CD14-positive monocyte (primary cell): Measurements from ENCODE around the gene KLC1. TPM values are rescaled to one million over a fixed set of nuclear protein-coding genes. Genes with fewer than 3 reads are reported as not detected.

Experiments
- DNase-seq, 3 donors: peaks; one replicate each; pipeline ENCODE4 v3.0.0-alpha.2; 2011 to 2022
- H2AFZ ChIP-seq: 2 replicates; pipeline ENCODE4 v1.6.0; 2012; ENCODE audit warnings: mild to moderate bottlenecking, low read depth, low read length, inconsistent platforms; ENCODE audit not compliant: insufficient read depth, poor library complexity, severe bottlenecking
- H3K27ac ChIP-seq, 2 donors: 1 replicate in 1 of 2; 2 replicates in 1 of 2; pipeline ENCODE4 v1.5.1; 2012 to 2013; ENCODE audit warnings: low read length in 2 of 2, control low read depth in 1 of 2, inconsistent platforms in 1 of 2, low read depth in 1 of 2, mild to moderate bottlenecking in 1 of 2
- H3K27me3 ChIP-seq, 2 donors: one replicate each; pipeline versions ENCODE4 v1.6.0 to v1.6.1; 2011 to 2013; ENCODE audit warnings: low read length in 2 of 2; ENCODE audit not compliant: control insufficient read depth in 2 of 2, insufficient read depth in 2 of 2
- H3K36me3 ChIP-seq, 2 donors: replicated peaks in 1 of 2; 1 replicate in 1 of 2; 2 replicates in 1 of 2; pipeline versions ENCODE4 v1.5.1 to v1.6.1; 2012 to 2013; ENCODE audit warnings: low read length in 2 of 2, control low read depth in 1 of 2, inconsistent platforms in 1 of 2, mild to moderate bottlenecking in 1 of 2; ENCODE audit not compliant: insufficient read depth in 2 of 2, control insufficient read depth in 1 of 2
- H3K4me1 ChIP-seq, 2 donors: 1 replicate in 1 of 2; 2 replicates in 1 of 2; pipeline versions ENCODE4 v1.5.1 to v1.6.1; 2012 to 2013; ENCODE audit warnings: low read length in 2 of 2, control low read depth in 1 of 2, inconsistent platforms in 1 of 2, mild to moderate bottlenecking in 1 of 2, moderate library complexity in 1 of 2; ENCODE audit not compliant: insufficient read depth in 2 of 2, control insufficient read depth in 1 of 2
- H3K4me2 ChIP-seq: replicated peaks from 2 replicates; pipeline ENCODE3; 2012; ENCODE audit warnings: low read length, moderate library complexity, mild to moderate bottlenecking; ENCODE audit not compliant: poor library complexity, severe bottlenecking; ENCODE audit errors: extremely low read depth
- H3K4me3 ChIP-seq, 3 experiments: fragments of 200-600 bp in 1 of 3; sonication (generic) in 1 of 3; replicated peaks in 1 of 3; 1 replicate in 2 of 3; 2 replicates in 1 of 3; pipeline ENCODE4 v1.5.1; 2011 to 2013; ENCODE audit warnings: low read length in 3 of 3, mild to moderate bottlenecking in 3 of 3, control low read depth in 2 of 3, low read depth in 2 of 3, inconsistent platforms in 1 of 3, moderate library complexity in 1 of 3
- H3K79me2 ChIP-seq: 2 replicates; pipeline ENCODE4 v1.6.0; 2012; ENCODE audit warnings: mild to moderate bottlenecking, control low read depth, inconsistent platforms, low read length, moderate library complexity; ENCODE audit not compliant: insufficient read depth
- H3K9ac ChIP-seq: 2 replicates; pipeline ENCODE4 v1.6.0; 2017; ENCODE audit warnings: low read length, mild to moderate bottlenecking; ENCODE audit not compliant: insufficient read depth, poor library complexity, severe bottlenecking
- H3K9me3 ChIP-seq, 2 donors: replicated peaks in 1 of 2; 1 replicate in 1 of 2; 2 replicates in 1 of 2; pipeline versions ENCODE4 v1.5.1 to v1.6.1; 2012 to 2013; ENCODE audit warnings: low read length in 2 of 2, control low read depth in 1 of 2; ENCODE audit not compliant: control insufficient read depth in 1 of 2, insufficient read depth in 1 of 2
- H4K20me1 ChIP-seq: 2 replicates; pipeline ENCODE4 v1.6.0; 2012; ENCODE audit warnings: mild to moderate bottlenecking, low read length, control low read depth, moderate library complexity; ENCODE audit not compliant: insufficient read depth
- H3K27ac Mint-ChIP-seq, 7 donors: one replicate each; pipeline ENCODE4 v1.8.0; 2020; ENCODE audit warnings: mild to moderate bottlenecking in 7 of 7, mixed read lengths in 7 of 7, moderate library complexity in 6 of 7, inconsistent platforms in 2 of 7
- H3K27me3 Mint-ChIP-seq, 3 donors: one replicate each; pipeline ENCODE4 v1.8.0; 2021 to 2022; ENCODE audit warnings: low read depth in 3 of 3, mild to moderate bottlenecking in 3 of 3, mixed read lengths in 3 of 3, moderate library complexity in 3 of 3, inconsistent platforms in 1 of 3
- H3K36me3 Mint-ChIP-seq, 2 donors: one replicate each; pipeline ENCODE4 v1.8.0; 2020; ENCODE audit warnings: mixed read lengths in 2 of 2, inconsistent platforms in 1 of 2, mild to moderate bottlenecking in 1 of 2
- H3K4me1 Mint-ChIP-seq: one replicate; pipeline ENCODE4 v1.8.0; 2020; ENCODE audit warnings: mild to moderate bottlenecking, mixed read lengths
- H3K4me3 Mint-ChIP-seq, 2 donors: one replicate each; pipeline ENCODE4 v1.8.0; 2020; ENCODE audit warnings: mild to moderate bottlenecking in 2 of 2, mixed read lengths in 2 of 2, moderate library complexity in 1 of 2
- H3K9me3 Mint-ChIP-seq, 7 donors: one replicate each; pipeline ENCODE4 v1.8.0; 2020 to 2022; ENCODE audit warnings: mixed read lengths in 7 of 7, mild to moderate bottlenecking in 6 of 7, moderate library complexity in 6 of 7, inconsistent platforms in 2 of 7
- WGBS: methylation state at CpG from one replicate; pipeline ENCODE4 v1.1.5; 2013; ENCODE audit warnings: missing lambda C conversion rate; ENCODE audit not compliant: insufficient coverage; 5-methylcytosine and 5-hydroxymethylcytosine counted together
- intact Hi-C, 2 donors: fragments of 100-400 bp; cut with micrococcal nuclease; formaldehyde crosslinking; loops; one replicate each; pipeline versions ENCODE4 v1.15.0 to v1.15.1; 2023
- polyA plus RNA-seq, 3 donors: library from polyadenylated mRNA; depleted of rRNA in 1 of 3; unstranded in 2 of 3; stranded (reverse) in 1 of 3; fragments of 300-500 nt in 2 of 3; fragments of >200 nt in 1 of 3; fragmentation: Illumina TruSeq in 2 of 3; gene quantifications; 1 replicate in 2 of 3; 2 replicates in 1 of 3; pipeline ENCODE4 v1.2.3, GENCODE V29; 2012 to 2021
- TF ChIP-seq, protein P1 (sequence below): fragments of 200-600 bp; IDR thresholded peaks from one replicate; pipeline ENCODE4 v1.8.0; 2022; ENCODE audit warnings: antibody characterized with exemption, mild to moderate bottlenecking

KLC1 gene
- polyA plus RNA-seq, 3 donors: 41.5 to 108 (median 46.6) TPM

DNA sequence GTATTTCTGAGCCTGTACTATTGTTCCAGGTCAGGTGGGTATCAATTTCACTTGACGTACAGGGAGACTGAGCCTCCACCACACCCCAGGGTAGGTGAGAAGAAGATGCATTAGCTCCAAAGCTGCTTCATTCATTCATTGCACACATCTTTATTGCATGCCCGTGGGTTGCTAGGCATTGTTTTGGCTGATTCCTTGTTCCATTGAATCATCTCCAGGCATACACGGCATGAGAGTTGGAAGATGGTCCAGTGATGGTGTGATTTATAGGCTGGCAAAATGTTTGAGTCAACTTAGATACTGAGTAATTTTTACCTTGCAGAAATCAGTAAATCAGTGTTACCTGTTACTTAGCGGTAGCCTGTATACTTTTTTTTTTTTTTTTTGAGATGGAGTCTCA, 21.2 kb downstream of the KLC1 start:
- H3K36me3 Mint-ChIP-seq: peaks cover 23 to 26% of the 10 kb centered on the region in 2 donors
- Histone ChIP-seq H3K9me3 (no peaks in the 10 kb centered on the region), H2AFZ (no peak overlapping the region), H3K36me3 (peaks cover 15 to 36% of the 10 kb centered on the region in 2 donors), H3K9ac (no peak overlapping the region), H3K4me2 (no peak overlapping the region), H3K27ac (no peak overlapping the region), H4K20me1 (peaks cover 100% of the 10 kb centered on the region), H3K4me3 (no peak overlapping the region), H3K27me3 (no peaks in the 10 kb centered on the region), H3K79me2 (peaks cover 94% of the 10 kb centered on the region), H3K4me1 (no peaks in the 10 kb centered on the region)
- intact Hi-C loops: no loop called here
- peaks cover 6% of the 10 kb centered on the region for H3K4me1 Mint-ChIP-seq
- TF ChIP-seq, protein P1, sequence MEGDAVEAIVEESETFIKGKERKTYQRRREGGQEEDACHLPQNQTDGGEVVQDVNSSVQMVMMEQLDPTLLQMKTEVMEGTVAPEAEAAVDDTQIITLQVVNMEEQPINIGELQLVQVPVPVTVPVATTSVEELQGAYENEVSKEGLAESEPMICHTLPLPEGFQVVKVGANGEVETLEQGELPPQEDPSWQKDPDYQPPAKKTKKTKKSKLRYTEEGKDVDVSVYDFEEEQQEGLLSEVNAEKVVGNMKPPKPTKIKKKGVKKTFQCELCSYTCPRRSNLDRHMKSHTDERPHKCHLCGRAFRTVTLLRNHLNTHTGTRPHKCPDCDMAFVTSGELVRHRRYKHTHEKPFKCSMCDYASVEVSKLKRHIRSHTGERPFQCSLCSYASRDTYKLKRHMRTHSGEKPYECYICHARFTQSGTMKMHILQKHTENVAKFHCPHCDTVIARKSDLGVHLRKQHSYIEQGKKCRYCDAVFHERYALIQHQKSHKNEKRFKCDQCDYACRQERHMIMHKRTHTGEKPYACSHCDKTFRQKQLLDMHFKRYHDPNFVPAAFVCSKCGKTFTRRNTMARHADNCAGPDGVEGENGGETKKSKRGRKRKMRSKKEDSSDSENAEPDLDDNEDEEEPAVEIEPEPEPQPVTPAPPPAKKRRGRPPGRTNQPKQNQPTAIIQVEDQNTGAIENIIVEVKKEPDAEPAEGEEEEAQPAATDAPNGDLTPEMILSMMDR: no peak
- H3K9me3 Mint-ChIP-seq: no peaks in the 10 kb centered on the region
- H3K27me3 Mint-ChIP-seq: no peaks in the 10 kb centered on the region
- no peak overlapping the region for H3K4me3 Mint-ChIP-seq
- H3K27ac Mint-ChIP-seq: peak overlapping the region in 1 of 7 donors; percentile 41
- DNase-seq: no peak
- no CpG with 5 or more reads among the region's 4 CpGs for WGBS

DNA sequence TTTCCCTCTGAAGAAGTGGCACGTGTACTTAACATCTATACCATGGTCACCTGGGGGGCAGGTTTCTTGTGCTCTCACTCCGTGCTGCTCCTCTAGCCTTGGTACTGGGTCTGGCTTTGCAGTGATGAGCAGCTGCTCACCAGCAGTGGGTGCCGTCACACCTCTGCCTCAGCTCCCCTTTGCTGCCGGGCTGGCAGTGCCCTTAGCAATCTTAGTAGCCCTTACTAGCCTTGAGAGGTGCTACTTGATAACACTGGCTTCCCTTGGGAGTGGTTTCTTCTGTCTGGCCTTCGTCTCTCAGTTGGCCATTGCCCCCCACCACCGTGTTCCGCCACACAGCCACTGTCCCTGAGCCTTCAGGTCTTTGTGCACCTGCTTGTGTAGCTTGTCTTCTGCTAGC, 22.6 kb downstream of the KLC1 start:
- peaks cover 81% of the 10 kb centered on the region for H3K79me2 ChIP-seq
- H3K9me3 ChIP-seq: no peaks in the 10 kb centered on the region
- TF ChIP-seq, protein P1: no peak
- H3K4me3 Mint-ChIP-seq: no peak overlapping the region
- H3K27ac ChIP-seq: no peak overlapping the region
- no peak overlapping the region for H2AFZ ChIP-seq
- no peak overlapping the region for H3K4me3 ChIP-seq
- no peak overlapping the region for H3K27ac Mint-ChIP-seq
- WGBS: 94% methylated on average over 5 of the region's 7 CpGs
- no peak overlapping the region for H3K4me2 ChIP-seq
- peaks cover 12 to 13% of the 10 kb centered on the region in 2 donors for H3K4me1 ChIP-seq
- peaks cover 31 to 33% of the 10 kb centered on the region in 2 donors for H3K36me3 Mint-ChIP-seq
- no peaks in the 10 kb centered on the region for H3K9me3 Mint-ChIP-seq
- H3K27me3 Mint-ChIP-seq: no peaks in the 10 kb centered on the region
- no peak for DNase-seq
- intact Hi-C loops: no loop called here
- no peak overlapping the region for H3K9ac ChIP-seq
- H3K27me3 ChIP-seq: no peaks in the 10 kb centered on the region
- H3K4me1 Mint-ChIP-seq: peaks cover 15% of the 10 kb centered on the region
- H4K20me1 ChIP-seq: peaks cover 100% of the 10 kb centered on the region
- peaks cover 17 to 45% of the 10 kb centered on the region in 2 donors for H3K36me3 ChIP-seq
